Thoracic aorta (tissue), 2 donors: ENCODE results near the gene OR12D1. TPM values are rescaled to one million over a fixed set of nuclear protein-coding genes. Genes with fewer than 3 reads are reported as not detected.

Source experiments
- ATAC-seq: fragments of 150-250 bp; one replicate; pipeline ENCODE4 v1.8.0; 2017; ENCODE audit warnings: low read depth; ENCODE audit not compliant: insufficient number of reproducible peaks, low FRiP score
- DNase-seq: peaks from one replicate; pipeline ENCODE4 v3.0.0-alpha.2; 2020; ENCODE audit warnings: low spot score
- H3K27ac ChIP-seq, 2 donors: fragments of 200-600 bp; sonication (generic); 1 replicate in 1 of 2; 2 replicates in 1 of 2; pipeline ENCODE4 v1.5.1; 2016; ENCODE audit warnings: mild to moderate bottlenecking in 2 of 2, moderate library complexity in 2 of 2
- H3K27me3 ChIP-seq: fragments of 200-600 bp; sonication (generic); replicated peaks from 2 replicates; pipeline ENCODE4 v1.6.0; 2016; ENCODE audit warnings: mild to moderate bottlenecking; ENCODE audit not compliant: insufficient read depth
- H3K36me3 ChIP-seq: fragments of 200-600 bp; sonication (generic); one replicate; pipeline ENCODE4 v1.5.1; 2016
- H3K4me1 ChIP-seq, 2 donors: fragments of 200-600 bp; sonication (generic); 1 replicate in 1 of 2; 2 replicates in 1 of 2; pipeline versions ENCODE4 v1.5.1 to v1.6.0; 2016; ENCODE audit warnings: low read depth in 2 of 2, mild to moderate bottlenecking in 1 of 2; ENCODE audit not compliant: control insufficient read depth in 1 of 2
- H3K4me3 ChIP-seq: fragments of 200-600 bp; sonication (generic); 2 replicates; pipeline ENCODE4 v1.5.1; 2016; ENCODE audit warnings: mild to moderate bottlenecking
- H3K9me3 ChIP-seq: fragments of 200-600 bp; sonication (generic); 2 replicates; pipeline ENCODE4 v1.5.1; 2016
- total RNA-seq, 2 donors: library from RNA; depleted of rRNA; stranded (reverse); fragments of >200 nt; gene quantifications; one replicate each; pipeline versions ENCODE4 v1.1.0 to v1.2.3, GENCODE V29; 2016
- TF ChIP-seq, protein P1 (sequence below): fragments of 200-600 bp; sonication (generic); IDR thresholded peaks from one replicate; pipeline ENCODE4 v1.5.1; 2019; ENCODE audit warnings: antibody characterized with exemption

OR12D1 gene
- not detected for total RNA-seq

DNA sequence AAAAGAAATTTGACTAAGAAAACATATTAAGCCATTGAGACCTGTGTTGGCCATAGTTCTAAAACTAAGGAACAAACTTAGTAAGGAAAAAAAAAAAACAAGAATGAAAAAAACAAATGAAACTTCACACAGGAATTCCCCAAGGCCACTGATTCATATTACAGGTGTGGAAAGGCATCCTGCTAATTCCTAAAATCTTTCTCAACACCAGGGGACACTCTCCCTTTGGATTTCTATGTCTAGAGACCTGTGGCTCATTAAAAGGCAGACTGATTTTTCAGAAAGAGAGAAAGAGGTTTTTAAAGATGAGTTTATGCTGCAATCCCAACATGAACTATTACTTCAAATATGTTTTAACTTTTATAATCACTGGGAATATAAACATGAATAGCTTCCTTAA is at the start of gene OR12D1:
Gene OR12D1, plus strand, starts transcription at position 341 of the 400 bp plus-strand sequence.
- Histone ChIP-seq H3K4me3 (no peak within 1 kb of the TSS), H3K36me3 (no peaks in the 10 kb centered on the region), H3K4me1 (no peaks in the 10 kb centered on the region), H3K9me3 (no peaks in the 10 kb centered on the region), H3K27ac (no peak within 1 kb of the TSS), H3K27me3 (no peaks in the 10 kb centered on the region)
- ATAC-seq, result no peak
- TF ChIP-seq, protein P1, sequence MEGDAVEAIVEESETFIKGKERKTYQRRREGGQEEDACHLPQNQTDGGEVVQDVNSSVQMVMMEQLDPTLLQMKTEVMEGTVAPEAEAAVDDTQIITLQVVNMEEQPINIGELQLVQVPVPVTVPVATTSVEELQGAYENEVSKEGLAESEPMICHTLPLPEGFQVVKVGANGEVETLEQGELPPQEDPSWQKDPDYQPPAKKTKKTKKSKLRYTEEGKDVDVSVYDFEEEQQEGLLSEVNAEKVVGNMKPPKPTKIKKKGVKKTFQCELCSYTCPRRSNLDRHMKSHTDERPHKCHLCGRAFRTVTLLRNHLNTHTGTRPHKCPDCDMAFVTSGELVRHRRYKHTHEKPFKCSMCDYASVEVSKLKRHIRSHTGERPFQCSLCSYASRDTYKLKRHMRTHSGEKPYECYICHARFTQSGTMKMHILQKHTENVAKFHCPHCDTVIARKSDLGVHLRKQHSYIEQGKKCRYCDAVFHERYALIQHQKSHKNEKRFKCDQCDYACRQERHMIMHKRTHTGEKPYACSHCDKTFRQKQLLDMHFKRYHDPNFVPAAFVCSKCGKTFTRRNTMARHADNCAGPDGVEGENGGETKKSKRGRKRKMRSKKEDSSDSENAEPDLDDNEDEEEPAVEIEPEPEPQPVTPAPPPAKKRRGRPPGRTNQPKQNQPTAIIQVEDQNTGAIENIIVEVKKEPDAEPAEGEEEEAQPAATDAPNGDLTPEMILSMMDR, result no peak
- DNase-seq, result no peak

DNA sequence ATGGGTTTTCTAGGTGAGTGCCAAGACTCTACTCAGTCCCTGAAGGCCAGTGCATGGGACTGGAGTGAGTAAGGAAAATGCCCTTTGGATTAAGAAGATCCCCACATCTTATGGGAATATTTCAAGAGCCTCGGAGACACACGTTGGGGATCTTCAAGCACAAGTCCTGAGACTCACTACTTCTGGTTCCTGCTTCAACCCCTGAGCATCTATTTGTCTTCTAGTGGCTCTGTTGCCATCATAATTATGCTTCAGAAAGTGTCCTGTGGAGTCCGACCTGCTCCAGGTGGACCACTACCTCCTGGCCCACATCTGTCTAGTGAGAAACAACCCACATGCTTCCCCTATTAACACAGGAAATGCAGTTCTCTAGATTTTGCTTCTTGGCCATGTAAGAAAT is 46.0 kb upstream of the OR12D1 start, which contains the start of gene OR5V1:
Gene OR5V1, minus strand, starts transcription at position 101 of the 400 bp plus-strand sequence. CDS start 12,670 bp downstream, outside the sequence.
- no peak for DNase-seq
- Histone ChIP-seq H3K27me3 (no peaks in the 10 kb centered on the region), H3K36me3 (no peaks in the 10 kb centered on the region), H3K4me1 (no peaks in the 10 kb centered on the region), H3K4me3 (no peak within 1 kb of the TSS), H3K27ac (no peak within 1 kb of the TSS), H3K9me3 (no peaks in the 10 kb centered on the region)
- TF ChIP-seq, protein P1, result no peak
- no peak for ATAC-seq

DNA sequence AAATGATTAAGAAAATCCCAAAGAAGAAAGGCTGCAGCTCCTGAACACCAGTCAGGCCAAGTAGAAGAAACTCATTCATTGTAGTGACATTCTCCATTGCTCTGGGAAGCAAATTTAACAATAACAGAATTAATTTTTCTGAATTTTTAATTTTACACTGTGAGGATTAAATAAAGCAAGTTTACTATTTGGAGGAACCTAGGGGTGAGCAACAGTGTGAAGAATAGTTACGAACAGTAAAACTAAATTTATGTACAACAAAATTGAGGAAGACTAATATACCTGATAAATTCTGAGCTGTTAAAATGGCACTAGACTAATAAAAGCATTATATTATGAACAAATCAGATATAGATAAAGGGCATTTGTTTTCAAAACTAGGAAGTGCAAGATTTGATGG is 39.5 kb upstream of the OR12D1 start, which contains the start of gene OR12D3:
Gene OR12D3, minus strand, starts transcription at position 101 of the 400 bp plus-strand sequence. Its CDS starts 4 bp downstream, at position 97.
- TF ChIP-seq, protein P1, result no peak
- Histone ChIP-seq H3K27me3 (no peaks in the 10 kb centered on the region), H3K9me3 (no peaks in the 10 kb centered on the region), H3K36me3 (no peaks in the 10 kb centered on the region), H3K27ac (no peak within 1 kb of the TSS), H3K4me3 (no peak within 1 kb of the TSS), H3K4me1 (no peaks in the 10 kb centered on the region)
- no peak for DNase-seq
- no peak for ATAC-seq

DNA sequence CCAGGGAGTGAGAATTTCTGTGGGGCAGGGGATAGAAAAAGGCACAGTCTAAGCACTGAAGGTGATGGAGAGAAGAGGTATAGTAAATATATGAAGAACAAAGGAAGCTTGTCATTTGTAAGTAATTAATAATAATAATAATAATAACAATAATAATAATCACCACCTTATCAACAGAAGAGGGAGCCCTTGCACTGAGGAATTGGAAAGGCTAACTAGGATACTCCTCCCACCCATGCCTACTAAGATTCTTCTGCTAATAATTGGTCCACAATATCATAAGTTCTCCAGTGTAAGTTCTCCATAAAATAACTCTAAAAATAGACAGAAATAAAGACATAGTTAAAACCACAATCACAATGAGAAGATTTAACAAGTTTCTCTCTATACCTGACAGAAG is 38.7 kb upstream of the OR12D1 start:
- H3K4me1 ChIP-seq, result no peaks in the 10 kb centered on the region
- DNase-seq (no peak), ATAC-seq (no peak)
- no peak overlapping the region for H3K27ac ChIP-seq
- TF ChIP-seq, protein P1, result no peak
- no peaks in the 10 kb centered on the region for H3K36me3 ChIP-seq
- no peaks in the 10 kb centered on the region for H3K9me3 ChIP-seq
- H3K27me3 ChIP-seq, result no peaks in the 10 kb centered on the region
- H3K4me3 ChIP-seq, result no peak overlapping the region

DNA sequence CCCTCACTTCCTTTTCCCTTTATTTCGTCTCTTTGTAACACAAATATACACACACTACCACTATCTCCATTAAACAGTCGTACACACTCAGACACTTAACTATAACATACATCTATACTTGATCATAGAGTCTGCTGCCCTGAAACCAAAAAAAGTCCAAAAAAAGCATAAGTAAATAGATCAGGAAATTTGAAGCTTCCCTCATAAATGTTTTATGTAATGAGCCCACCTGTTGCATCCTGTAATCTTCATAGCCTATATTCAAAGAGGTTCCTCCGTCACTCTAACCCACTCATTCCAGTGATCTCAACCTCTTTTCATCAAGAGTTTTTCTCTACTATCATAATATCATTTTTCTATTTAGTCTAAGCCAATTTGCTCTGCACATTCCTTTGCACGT is 26.2 kb upstream of the OR12D1 start:
- no peak for DNase-seq
- TF ChIP-seq, protein P1, result no peak
- H3K36me3 ChIP-seq, result no peaks in the 10 kb centered on the region
- no peak overlapping the region for H3K27ac ChIP-seq
- no peaks in the 10 kb centered on the region for H3K27me3 ChIP-seq
- no peak for ATAC-seq
- H3K4me3 ChIP-seq, result no peak overlapping the region
- H3K9me3 ChIP-seq, result no peaks in the 10 kb centered on the region
- H3K4me1 ChIP-seq, result no peaks in the 10 kb centered on the region
